NCI-H82 treated with DMSO at 0.1 percent for 48 hours (cell line): ENCODE measurements around the gene PDE6A.

ENCODE experiments used
- DNase-seq: peaks from one replicate; lab custom pipeline; 2025; ENCODE audit not compliant: unreplicated experiment; lab: John Stamatoyannopoulos, UW

Gene PDE6A

GRCh38 chr5:149820012-149820411 is 124.6 kb downstream of the PDE6A start:
- DNase-seq = no peak

GRCh38 chr5:149818116-149818515 is 126.5 kb downstream of the PDE6A start:
- no peak for DNase-seq

GRCh38 chr5:149817539-149818060 is 127.0 kb downstream of the PDE6A start:
- no peak for DNase-seq

GRCh38 chr5:149816661-149817060 is 127.9 kb downstream of the PDE6A start:
- no peak for DNase-seq

GRCh38 chr5:149811453-149811852 is 133.1 kb downstream of the PDE6A start:
- no peak for DNase-seq

- no peak for DNase-seq
Measured at GRCh38 chr5:149810856-149811255, 133.7 kb downstream of the PDE6A start.

- no peak for DNase-seq
Measured at GRCh38 chr5:149809931-149810691, 134.5 kb downstream of the PDE6A start.

GRCh38 chr5:149808264-149808982 is 136.2 kb downstream of the PDE6A start:
- DNase-seq = no peak
